SK-N-MC (cell line): ENCODE results near the gene HELZ.

ENCODE experiments used
- EZH2 ChIP-seq: fragments of 200-600 bp; sonication (generic); IDR thresholded peaks from one replicate; pipeline ENCODE4 v1.6.1; 2017; ENCODE audit warnings: antibody characterized with exemption
- POLR2AphosphoS5 ChIP-seq: IDR thresholded peaks from 2 replicates; pipeline ENCODE4 v1.6.1; 2012; ENCODE audit warnings: mild to moderate bottlenecking, low read depth, low read length, borderline replicate concordance

DNA sequence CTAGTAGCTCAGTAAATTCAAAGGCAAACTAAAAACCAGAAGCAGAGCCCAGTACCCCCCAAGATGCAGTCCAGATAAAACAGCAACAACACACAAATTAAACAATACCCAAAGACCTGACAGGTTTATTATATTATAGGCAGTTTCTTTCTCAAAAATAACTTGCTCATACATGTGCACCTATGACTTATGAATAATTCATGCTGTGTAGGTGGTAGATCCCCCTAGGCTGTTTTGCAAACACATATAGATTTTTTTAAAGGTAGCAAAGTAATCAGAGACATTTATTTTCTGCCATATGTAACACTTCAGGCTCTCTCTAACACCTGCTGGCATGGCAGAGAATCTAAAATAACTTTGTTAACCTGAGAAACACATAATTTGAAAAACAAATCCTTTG, 173.4 kb downstream of the HELZ start:
- no peak for TF ChIP-seq POLR2AphosphoS5
- no peak for TF ChIP-seq EZH2
